BLaER1 treated with 17β-estradiol and CSF1 and Interleukin-3, amounts not matched to agents 10 nM and 100 nM (cell line): Measurements from ENCODE around the gene HOXB8.

ENCODE experiments used
- H3K27ac ChIP-seq, 11 experiments: shearing (Covaris generic); formaldehyde crosslinking; 2 replicates each; pipeline ENCODE4 v1.8.1; 2022
- H3K27me3 ChIP-seq, 11 experiments: shearing (Covaris generic); formaldehyde crosslinking; 2 replicates each; pipeline ENCODE4 v1.8.1; 2022
- H3K36me3 ChIP-seq, 11 experiments: shearing (Covaris generic); formaldehyde crosslinking; 2 replicates each; pipeline ENCODE4 v1.8.1; 2022
- H3K4me1 ChIP-seq, 10 experiments: shearing (Covaris generic); formaldehyde crosslinking; 2 replicates each; pipeline ENCODE4 v1.8.1; 2022
- H3K4me2 ChIP-seq, 11 experiments: shearing (Covaris generic); formaldehyde crosslinking; 2 replicates each; pipeline ENCODE4 v1.8.1; 2022
- H3K4me3 ChIP-seq, 10 experiments: shearing (Covaris generic); formaldehyde crosslinking; 2 replicates each; pipeline ENCODE4 v1.8.1; 2022
- H3K9ac ChIP-seq, 11 experiments: shearing (Covaris generic); formaldehyde crosslinking; 2 replicates each; pipeline ENCODE4 v1.8.1; 2022
- H3K9me3 ChIP-seq, 11 experiments: shearing (Covaris generic); formaldehyde crosslinking; replicated peaks in 1 of 11; 2 replicates each; pipeline ENCODE4 v1.8.1; 2022
- H4K20me1 ChIP-seq, 11 experiments: shearing (Covaris generic); formaldehyde crosslinking; 2 replicates each; pipeline ENCODE4 v1.8.1; 2022
- Cebpa-rat ChIP-seq, 11 experiments: shearing (Covaris generic); IDR thresholded peaks; 2 replicates each; pipeline ENCODE4 v1.8.1; 2022

Gene HOXB8

DNA sequence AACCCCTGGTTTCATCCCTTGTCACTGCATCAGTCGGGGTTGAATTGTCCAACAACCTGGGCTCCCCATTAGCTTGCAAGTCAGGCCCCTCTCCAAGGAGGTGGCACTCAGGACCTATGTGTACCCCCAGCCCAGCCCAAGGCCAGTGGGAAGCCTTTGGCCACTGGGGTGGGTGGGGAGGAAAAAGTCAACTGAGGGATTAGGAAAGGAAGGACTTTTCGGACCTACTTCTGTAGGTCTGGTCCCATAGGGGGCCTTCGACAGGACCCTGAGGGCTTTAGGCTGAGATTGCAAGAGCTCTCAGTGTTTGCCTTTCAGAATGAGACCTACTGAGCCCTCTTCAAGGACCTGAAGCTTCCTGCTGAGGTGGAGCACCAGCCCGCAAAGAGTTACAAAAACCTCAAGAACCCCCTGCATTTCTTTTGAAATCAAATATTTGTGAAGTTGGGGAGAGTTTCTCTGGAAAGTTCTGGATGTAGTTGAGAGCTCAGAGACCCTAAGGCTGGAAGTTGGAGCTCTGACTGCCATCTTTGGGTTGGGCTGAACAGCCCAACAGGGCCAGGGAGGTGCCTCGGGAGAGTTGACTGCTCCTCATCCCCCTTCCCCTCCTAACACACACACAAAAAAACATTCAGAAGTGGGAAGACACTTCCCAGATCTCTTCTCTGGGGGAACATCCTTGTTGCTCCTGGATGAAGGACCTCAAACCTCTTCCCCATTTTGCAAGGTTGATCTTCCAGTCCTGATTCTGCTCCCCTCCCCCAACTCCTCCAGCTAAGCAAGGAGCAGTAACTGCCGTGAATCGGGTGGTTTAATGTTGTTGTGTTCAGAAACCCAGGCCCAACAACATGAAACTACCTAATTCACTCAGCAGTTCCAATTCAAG, 16.8 kb upstream of the HOXB8 start:
- no peak overlapping the region for H3K4me2 ChIP-seq
- no peak for TF ChIP-seq Cebpa-rat (IDR thresholded peaks at IDR 0.05)
- no peak overlapping the region for H3K4me3 ChIP-seq
- peaks cover 0 to 5% (median 0%) of the 10 kb centered on the region in 10 experiments; a peak in 1 of 20 replicates for H3K4me1 ChIP-seq
- H4K20me1 ChIP-seq: peaks cover 0 to 97% (median 91%) of the 10 kb centered on the region in 11 experiments; a peak in 16 of 22 replicates
- peaks cover 0 to 7% (median 0%) of the 10 kb centered on the region in 11 experiments; a peak in 1 of 22 replicates for H3K9me3 ChIP-seq
- H3K27me3 ChIP-seq: peaks cover 100% of the 10 kb centered on the region in 11 experiments
- no peak overlapping the region for H3K27ac ChIP-seq
- no peaks in the 10 kb centered on the region for H3K36me3 ChIP-seq
- no peak overlapping the region for H3K9ac ChIP-seq

DNA sequence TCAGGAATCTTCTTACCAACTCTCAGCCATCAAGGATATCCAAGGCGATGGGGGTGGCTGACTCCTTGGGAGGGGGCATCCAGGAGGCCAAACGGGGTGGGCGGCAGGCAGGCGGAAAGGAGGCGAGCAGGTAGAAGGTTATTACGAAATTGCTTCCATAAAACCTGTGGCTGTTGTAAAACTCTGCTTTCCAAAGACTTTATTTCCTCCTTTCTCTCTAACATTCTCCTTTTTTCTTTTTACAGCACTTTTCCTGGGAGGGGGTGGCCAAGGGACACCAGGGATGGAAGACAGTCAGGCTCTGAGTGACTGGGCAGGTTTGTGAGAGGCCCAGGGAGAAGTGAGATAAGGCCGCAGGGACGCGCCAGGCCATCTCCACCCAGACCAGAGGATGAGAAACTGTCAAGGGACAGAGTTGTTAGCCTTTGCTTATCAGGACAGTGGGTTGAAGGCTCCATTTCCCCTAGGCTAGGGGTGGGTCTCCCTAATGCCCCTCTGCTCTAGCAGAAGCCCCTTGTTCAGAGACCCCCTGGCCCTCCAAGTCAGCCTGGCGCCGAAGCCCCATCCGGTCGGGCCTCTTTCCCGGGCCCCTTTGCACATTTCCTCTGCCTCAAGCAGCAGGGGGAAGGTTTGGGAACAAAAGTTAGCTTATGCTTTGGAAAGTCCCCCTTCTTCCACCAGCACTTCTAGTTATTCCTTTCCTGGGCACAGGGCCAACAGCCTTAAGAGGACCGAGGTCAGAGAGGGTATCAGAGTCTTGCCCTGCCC, 16.0 kb upstream of the HOXB8 start:
- peaks cover 0 to 6% (median 0%) of the 10 kb centered on the region in 10 experiments; a peak in 3 of 20 replicates for H3K4me1 ChIP-seq
- peaks cover 0 to 97% (median 92%) of the 10 kb centered on the region in 11 experiments; a peak in 16 of 22 replicates for H4K20me1 ChIP-seq
- H3K9ac ChIP-seq: no peak overlapping the region
- H3K27me3 ChIP-seq: peaks cover 100% of the 10 kb centered on the region in 11 experiments
- H3K9me3 ChIP-seq: peaks cover 0 to 7% (median 0%) of the 10 kb centered on the region in 11 experiments; a peak in 1 of 22 replicates
- H3K36me3 ChIP-seq: no peaks in the 10 kb centered on the region
- no peak overlapping the region for H3K4me3 ChIP-seq
- TF ChIP-seq Cebpa-rat (IDR thresholded peaks at IDR 0.05): peak in 2 of 11 experiments; percentile 17 to 55; a peak in 2 of 22 replicates
- no peak overlapping the region for H3K4me2 ChIP-seq
- H3K27ac ChIP-seq: no peak overlapping the region

DNA sequence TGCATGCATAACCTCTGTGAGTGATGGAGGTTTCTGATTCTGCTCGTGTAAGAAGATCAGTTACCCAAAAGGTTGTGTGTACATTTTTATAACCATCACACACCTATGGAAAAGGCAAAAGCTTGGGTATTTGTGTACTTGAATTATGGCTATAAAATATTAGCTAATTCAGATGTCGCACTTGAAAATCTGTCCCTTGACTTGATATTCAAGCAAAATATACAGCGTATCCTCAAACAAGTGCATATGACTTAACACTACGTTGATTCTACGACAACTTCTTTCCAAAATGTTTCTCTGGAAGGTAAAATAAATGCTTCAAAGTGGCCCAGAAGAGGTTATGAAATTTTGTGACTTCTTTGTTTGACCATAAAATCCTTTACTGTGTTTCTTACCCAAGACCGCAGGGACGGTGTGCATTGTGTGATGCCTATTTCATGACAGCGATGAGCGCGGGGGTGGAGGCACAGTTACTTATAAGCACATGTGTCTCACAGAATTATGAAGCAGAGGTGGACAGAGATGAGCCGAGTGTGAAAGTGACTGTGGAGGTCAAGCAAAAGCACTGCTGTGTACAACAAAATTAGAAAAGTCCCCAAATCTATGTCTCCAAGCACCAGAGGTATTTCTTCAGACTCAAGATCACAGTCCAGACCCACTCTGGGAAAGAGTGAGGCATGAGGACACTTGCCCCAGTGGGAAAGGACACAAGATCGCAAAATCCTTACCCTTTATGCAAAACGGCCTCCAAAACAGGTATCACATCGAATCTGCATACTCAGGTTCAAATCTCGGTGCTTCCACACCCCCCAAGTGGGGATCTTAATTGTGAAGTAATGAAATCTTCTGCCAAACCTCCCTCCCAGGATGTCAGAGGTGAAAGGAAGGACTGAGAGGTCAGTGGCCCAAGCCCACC, 15.2 kb upstream of the HOXB8 start:
- TF ChIP-seq Cebpa-rat (IDR thresholded peaks at IDR 0.05): no peak
- Histone ChIP-seq H3K4me3 (no peak overlapping the region), H3K27me3 (peaks cover 100% of the 10 kb centered on the region in 11 experiments), H3K9me3 (peaks cover 0 to 7% (median 0%) of the 10 kb centered on the region in 11 experiments; a peak in 1 of 22 replicates), H3K36me3 (no peaks in the 10 kb centered on the region), H3K9ac (no peak overlapping the region), H3K4me1 (peaks cover 8 to 13% (median 8%) of the 10 kb centered on the region in 10 experiments; a peak in 13 of 20 replicates), H4K20me1 (peaks cover 0 to 97% (median 92%) of the 10 kb centered on the region in 11 experiments; a peak in 18 of 22 replicates), H3K4me2 (no peak overlapping the region), H3K27ac (no peak overlapping the region)

DNA sequence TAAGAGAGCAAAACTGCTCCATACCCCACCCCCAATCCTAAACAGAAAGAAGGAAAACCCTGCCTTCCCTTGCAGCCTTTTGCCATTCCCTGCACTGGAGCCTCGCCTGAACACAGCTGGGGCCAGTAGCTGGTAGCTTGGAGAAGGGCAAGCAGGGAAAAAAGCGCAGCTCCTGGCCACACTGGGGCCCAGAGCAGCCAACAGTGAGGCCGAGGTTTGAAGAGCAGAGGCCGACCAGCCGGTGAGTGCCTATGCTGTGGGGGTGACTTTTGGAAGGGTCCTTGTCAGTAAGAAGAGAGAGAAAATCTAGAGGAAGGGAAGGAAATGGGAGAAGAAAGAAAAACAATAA, 14.3 kb upstream of the HOXB8 start:
- peaks cover 100% of the 10 kb centered on the region in 11 experiments for H3K27me3 ChIP-seq
- H3K36me3 ChIP-seq: no peaks in the 10 kb centered on the region
- no peak overlapping the region for H3K4me3 ChIP-seq
- no peak overlapping the region for H3K4me2 ChIP-seq
- no peak overlapping the region for H3K9ac ChIP-seq
- peaks cover 0 to 97% (median 92%) of the 10 kb centered on the region in 11 experiments; a peak in 18 of 22 replicates for H4K20me1 ChIP-seq
- peaks cover 0 to 7% (median 0%) of the 10 kb centered on the region in 11 experiments; a peak in 1 of 22 replicates for H3K9me3 ChIP-seq
- H3K4me1 ChIP-seq: peaks cover 9 to 18% (median 14%) of the 10 kb centered on the region in 10 experiments; a peak in 13 of 20 replicates
- H3K27ac ChIP-seq: no peak overlapping the region
- no peak for TF ChIP-seq Cebpa-rat (IDR thresholded peaks at IDR 0.05)

DNA sequence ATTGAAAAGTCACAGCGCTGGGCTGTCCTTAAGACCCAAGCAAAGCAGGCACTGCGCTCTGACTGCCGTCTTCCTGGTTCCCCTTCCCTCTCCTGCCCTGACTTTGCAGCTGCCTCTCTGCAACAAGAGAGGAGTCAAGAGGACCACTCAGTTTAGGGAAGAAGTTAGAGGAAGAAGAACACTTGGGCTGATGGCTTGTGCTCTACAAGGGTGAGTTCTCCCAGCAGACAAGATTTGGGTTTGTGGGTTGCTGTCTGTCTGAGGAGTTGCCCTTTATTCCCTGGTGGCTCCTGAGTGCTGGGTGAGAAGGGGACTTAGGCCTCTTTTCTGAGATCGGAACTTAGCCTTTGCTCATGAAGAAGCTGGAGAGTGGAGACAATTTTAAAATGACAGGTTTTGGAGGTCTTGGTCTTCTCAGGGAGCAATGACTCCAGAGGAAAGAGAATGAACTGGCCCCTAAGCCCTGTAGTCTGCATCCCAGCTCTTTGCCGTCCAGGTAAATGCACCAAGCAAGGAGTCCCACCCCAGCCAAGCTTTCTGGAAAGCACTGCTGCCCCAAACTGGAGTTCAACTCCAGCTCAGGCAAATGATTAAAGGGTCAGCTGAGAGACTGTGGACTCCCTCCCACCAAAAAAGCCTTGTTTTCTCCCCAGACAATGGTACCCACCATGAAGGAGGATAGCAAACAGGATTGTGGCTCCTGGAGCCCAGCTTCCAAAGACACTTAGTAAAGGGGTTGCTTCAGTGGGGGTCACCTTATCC, 13.7 kb upstream of the HOXB8 start:
- no peak for TF ChIP-seq Cebpa-rat (IDR thresholded peaks at IDR 0.05)
- Histone ChIP-seq H3K27me3 (peaks cover 100% of the 10 kb centered on the region in 11 experiments), H3K9me3 (peaks cover 0 to 3% (median 0%) of the 10 kb centered on the region in 11 experiments; a peak in 1 of 22 replicates), H3K4me2 (no peak overlapping the region), H3K9ac (no peak overlapping the region), H3K27ac (no peak overlapping the region), H4K20me1 (peaks cover 0 to 97% (median 93%) of the 10 kb centered on the region in 11 experiments; a peak in 18 of 22 replicates), H3K36me3 (no peaks in the 10 kb centered on the region), H3K4me3 (no peak overlapping the region), H3K4me1 (peaks cover 9 to 18% (median 14%) of the 10 kb centered on the region in 10 experiments; a peak in 13 of 20 replicates)

DNA sequence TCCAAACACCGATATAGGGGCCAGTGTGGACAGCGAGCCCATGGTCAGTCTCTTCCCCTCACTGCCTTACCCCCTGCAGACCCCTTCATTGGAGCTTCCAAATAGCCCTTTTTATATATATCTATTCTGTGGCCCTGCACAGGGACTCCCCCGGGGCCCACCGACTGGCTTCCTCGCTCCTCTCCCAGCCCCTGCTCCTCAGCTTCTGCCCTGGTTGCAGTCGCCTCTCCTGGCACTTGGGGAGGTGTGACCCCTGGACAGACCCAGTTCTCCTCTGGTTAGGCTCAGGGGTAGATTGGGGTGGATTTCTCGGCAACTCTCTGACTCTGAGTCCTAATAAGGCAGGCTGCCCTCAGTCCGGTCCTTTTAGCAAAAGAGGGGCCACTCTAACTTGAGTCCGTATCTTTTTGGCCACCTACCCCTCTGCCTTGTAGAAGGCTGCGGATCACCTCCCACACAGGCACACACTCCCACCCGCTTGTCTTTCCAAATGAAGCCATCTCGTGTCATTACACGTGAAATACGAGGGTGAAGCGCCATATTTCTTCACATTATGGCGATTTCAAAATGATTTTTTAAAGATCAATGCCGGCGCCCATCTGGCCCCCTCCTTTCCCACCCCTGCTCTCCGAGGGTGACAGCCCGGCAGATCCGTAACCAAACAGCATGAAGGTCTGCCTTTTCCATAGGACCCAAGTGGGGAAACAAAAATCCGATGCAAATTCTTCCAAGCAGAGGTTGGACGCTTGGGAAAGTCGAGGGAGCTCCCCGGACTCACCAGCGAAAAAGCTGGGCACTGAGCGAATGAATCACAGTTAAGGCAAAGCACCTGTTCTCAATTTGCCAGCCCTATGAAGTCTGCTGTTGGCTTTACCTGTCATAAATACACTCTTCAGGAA, 12.8 kb upstream of the HOXB8 start:
- no peak overlapping the region for H3K9ac ChIP-seq
- H3K9me3 ChIP-seq: no peaks in the 10 kb centered on the region
- H3K36me3 ChIP-seq: no peaks in the 10 kb centered on the region
- H3K4me3 ChIP-seq: no peak overlapping the region
- TF ChIP-seq Cebpa-rat (IDR thresholded peaks at IDR 0.05): no peak
- no peak overlapping the region for H3K27ac ChIP-seq
- H3K4me2 ChIP-seq: no peak overlapping the region
- peaks cover 100% of the 10 kb centered on the region in 11 experiments for H3K27me3 ChIP-seq
- peaks cover 9 to 18% (median 14%) of the 10 kb centered on the region in 10 experiments; a peak in 13 of 20 replicates for H3K4me1 ChIP-seq
- peaks cover 0 to 97% (median 93%) of the 10 kb centered on the region in 11 experiments; a peak in 18 of 22 replicates for H4K20me1 ChIP-seq

DNA sequence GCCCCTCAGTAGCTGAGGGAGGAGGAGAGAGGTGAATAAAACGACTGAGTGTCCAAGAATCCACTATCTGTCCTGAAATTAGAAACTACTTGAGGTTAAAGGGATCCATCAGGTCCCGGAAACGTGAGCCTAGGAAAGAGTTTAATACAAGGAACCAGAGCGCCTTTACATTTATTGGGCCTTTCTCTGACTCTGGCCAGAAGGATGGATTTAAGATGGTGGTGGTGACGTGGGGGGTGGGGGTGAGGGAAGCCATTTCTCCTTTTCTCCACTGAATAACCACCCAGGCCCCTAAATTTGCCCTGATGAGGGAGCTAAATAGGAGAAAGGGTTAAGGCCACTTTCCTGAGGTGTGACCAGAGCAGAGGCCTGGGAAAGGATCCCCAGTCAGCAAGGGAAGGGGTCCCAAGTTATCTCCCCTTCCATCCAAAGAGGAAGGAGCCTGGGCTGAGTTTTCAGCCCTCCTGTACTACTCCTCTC, 12.1 kb upstream of the HOXB8 start:
- H3K9ac ChIP-seq: no peak overlapping the region
- TF ChIP-seq Cebpa-rat (IDR thresholded peaks at IDR 0.05): no peak
- H4K20me1 ChIP-seq: peaks cover 0 to 98% (median 93%) of the 10 kb centered on the region in 11 experiments; a peak in 18 of 22 replicates
- no peaks in the 10 kb centered on the region for H3K9me3 ChIP-seq
- H3K4me3 ChIP-seq: no peak overlapping the region
- no peak overlapping the region for H3K4me2 ChIP-seq
- H3K36me3 ChIP-seq: no peaks in the 10 kb centered on the region
- peaks cover 9 to 18% (median 14%) of the 10 kb centered on the region in 10 experiments; a peak in 13 of 20 replicates for H3K4me1 ChIP-seq
- H3K27ac ChIP-seq: no peak overlapping the region
- peaks cover 100% of the 10 kb centered on the region in 11 experiments for H3K27me3 ChIP-seq
